Effector memory CD4-positive, alpha-beta T cell (primary cell): ENCODE measurements around the gene KLHDC4.

Experiments used
- DNase-seq, 3 donors: peaks; one replicate each; pipeline ENCODE4 v3.0.0-alpha.2; 2020
- H3K27ac ChIP-seq: 2 replicates; pipeline ENCODE4 v1.7.0; 2013; ENCODE audit warnings: mild to moderate bottlenecking, low read length, moderate library complexity; ENCODE audit not compliant: insufficient read depth, poor library complexity, severe bottlenecking
- H3K27me3 ChIP-seq: replicated peaks from 2 replicates; pipeline ENCODE4 v1.7.0; 2013; ENCODE audit warnings: mild to moderate bottlenecking, low read length; ENCODE audit not compliant: insufficient read depth, control insufficient read depth, poor library complexity, severe bottlenecking
- H3K36me3 ChIP-seq: 2 replicates; pipeline ENCODE4 v1.7.0; 2013; ENCODE audit warnings: mild to moderate bottlenecking, low read length, moderate library complexity; ENCODE audit not compliant: control insufficient read depth, insufficient read depth
- H3K4me1 ChIP-seq: 2 replicates; pipeline ENCODE4 v1.7.0; 2013; ENCODE audit warnings: low read length, mild to moderate bottlenecking; ENCODE audit not compliant: control insufficient read depth, insufficient read depth, poor library complexity, severe bottlenecking
- H3K4me3 ChIP-seq: 2 replicates; pipeline ENCODE4 v1.7.0; 2013; ENCODE audit warnings: low read length, low read depth, mild to moderate bottlenecking; ENCODE audit not compliant: insufficient read depth, poor library complexity, severe bottlenecking
- H3K9me3 ChIP-seq: 2 replicates; pipeline ENCODE4 v1.7.0; 2013; ENCODE audit warnings: mild to moderate bottlenecking, low read length, moderate library complexity; ENCODE audit not compliant: control insufficient read depth

The KLHDC4 gene

GRCh38 chr16:87694441-87695125 is 71.2 kb downstream of the KLHDC4 start:
- Histone ChIP-seq H3K4me1 (peaks cover 5% of the 10 kb centered on the region), H3K4me3 (no peak overlapping the region), H3K9me3 (no peaks in the 10 kb centered on the region), H3K36me3 (no peaks in the 10 kb centered on the region), H3K27ac (no peak overlapping the region), H3K27me3 (no peaks in the 10 kb centered on the region)
- DNase-seq: no peak

- no peaks in the 10 kb centered on the region for H3K27me3 ChIP-seq
- H3K9me3 ChIP-seq: no peaks in the 10 kb centered on the region
- H3K4me3 ChIP-seq: no peak overlapping the region
- peaks cover 3% of the 10 kb centered on the region for H3K4me1 ChIP-seq
- no peaks in the 10 kb centered on the region for H3K36me3 ChIP-seq
- no peak overlapping the region for H3K27ac ChIP-seq
- DNase-seq: no peak
These were observed 72.0 kb downstream of the KLHDC4 start for GRCh38 chr16:87693827-87694226.

DNA sequence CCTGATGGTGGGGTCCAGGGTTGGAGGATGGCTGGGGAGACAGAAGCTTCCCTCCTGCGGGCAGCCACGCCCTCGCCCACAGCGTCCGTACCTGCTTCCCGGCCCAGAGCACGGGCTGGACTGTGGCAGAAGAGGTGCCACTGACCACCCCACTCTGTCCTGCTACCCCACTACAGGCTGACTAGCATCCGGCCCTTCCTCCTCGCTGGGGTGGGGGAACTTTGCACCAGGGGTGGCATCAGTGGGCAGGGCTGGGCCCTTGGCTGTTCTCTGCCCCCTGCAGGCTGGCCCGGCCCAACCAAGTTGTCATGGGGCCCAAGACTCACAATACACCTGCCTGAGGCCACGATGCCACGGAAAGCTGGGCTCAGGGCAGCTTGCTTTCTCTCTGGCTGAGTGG is 73.0 kb downstream of the KLHDC4 start:
- no peak overlapping the region for H3K27ac ChIP-seq
- H3K4me3 ChIP-seq: no peak overlapping the region
- no peak for DNase-seq
- H3K9me3 ChIP-seq: no peaks in the 10 kb centered on the region
- H3K4me1 ChIP-seq: no peaks in the 10 kb centered on the region
- H3K27me3 ChIP-seq: no peaks in the 10 kb centered on the region
- no peaks in the 10 kb centered on the region for H3K36me3 ChIP-seq

DNA sequence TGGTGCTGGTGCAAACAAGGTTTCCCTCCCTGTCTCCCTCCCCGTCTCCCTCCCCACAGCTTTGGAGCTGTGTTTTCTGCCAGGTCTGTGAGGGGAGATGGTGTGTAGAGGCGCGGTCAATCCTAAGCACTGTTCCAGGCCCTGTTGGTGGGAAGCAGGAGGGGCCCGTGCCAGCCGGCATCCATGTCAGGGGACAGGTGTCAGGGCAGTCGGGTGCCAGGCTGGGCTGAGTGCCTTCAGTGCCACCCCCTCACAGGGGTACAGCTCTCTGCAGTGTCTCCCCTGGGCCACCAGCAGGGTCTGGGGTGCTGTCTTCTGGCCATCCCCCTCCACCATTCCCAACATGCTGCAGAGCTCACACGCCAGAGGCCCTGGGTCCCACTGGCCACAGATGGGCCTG is 73.6 kb downstream of the KLHDC4 start:
- no peaks in the 10 kb centered on the region for H3K4me1 ChIP-seq

GRCh38 chr16:87691686-87692079 is 74.1 kb downstream of the KLHDC4 start:
- no peak for DNase-seq
- H3K4me1 ChIP-seq: no peaks in the 10 kb centered on the region
- no peaks in the 10 kb centered on the region for H3K27me3 ChIP-seq
- no peak overlapping the region for H3K27ac ChIP-seq
- H3K9me3 ChIP-seq: no peaks in the 10 kb centered on the region
- no peaks in the 10 kb centered on the region for H3K36me3 ChIP-seq
- no peak overlapping the region for H3K4me3 ChIP-seq

More for the DNA sequence above, 73.6 kb downstream of the KLHDC4 start:
- DNase-seq: no peak
- Histone ChIP-seq H3K27me3 (no peaks in the 10 kb centered on the region), H3K4me3 (no peak overlapping the region), H3K9me3 (no peaks in the 10 kb centered on the region), H3K36me3 (no peaks in the 10 kb centered on the region), H3K27ac (no peak overlapping the region)

GRCh38 chr16:87690911-87691685 is 74.7 kb downstream of the KLHDC4 start:
- Histone ChIP-seq H3K36me3 (no peaks in the 10 kb centered on the region), H3K27me3 (no peaks in the 10 kb centered on the region), H3K9me3 (no peaks in the 10 kb centered on the region), H3K4me3 (no peak overlapping the region), H3K27ac (no peak overlapping the region), H3K4me1 (no peaks in the 10 kb centered on the region)
- no peak for DNase-seq

DNA sequence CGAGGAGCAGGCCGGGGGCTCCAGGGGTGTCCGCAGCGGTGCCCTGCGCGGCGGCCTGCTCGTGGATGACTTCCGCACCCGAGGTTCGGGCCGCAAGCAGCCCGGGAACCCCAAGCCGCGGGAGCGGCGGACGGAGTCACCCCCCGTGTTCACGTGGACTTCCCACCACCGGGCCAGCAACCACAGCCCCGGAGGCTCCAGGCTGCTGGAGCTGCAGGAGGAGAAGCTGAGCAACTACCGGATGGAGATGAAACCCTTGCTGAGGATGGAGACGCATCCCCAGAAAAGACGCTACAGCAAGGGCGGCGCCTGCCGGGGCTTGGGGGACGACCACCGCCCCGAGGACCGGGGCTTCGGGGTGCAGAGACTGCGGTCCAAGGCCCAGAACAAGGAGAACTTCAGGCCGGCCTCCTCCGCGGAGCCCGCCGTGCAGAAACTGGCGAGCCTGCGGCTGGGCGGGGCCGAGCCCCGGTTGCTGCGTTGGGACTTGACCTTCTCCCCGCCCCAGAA is 75.8 kb downstream of the KLHDC4 start:
- DNase-seq: no peak
- no peak overlapping the region for H3K27ac ChIP-seq
- H3K4me1 ChIP-seq: no peaks in the 10 kb centered on the region
- H3K9me3 ChIP-seq: no peaks in the 10 kb centered on the region
- H3K4me3 ChIP-seq: no peak overlapping the region
- no peaks in the 10 kb centered on the region for H3K27me3 ChIP-seq
- no peaks in the 10 kb centered on the region for H3K36me3 ChIP-seq

- H3K27me3 ChIP-seq: no peaks in the 10 kb centered on the region
- H3K27ac ChIP-seq: no peak overlapping the region
- no peaks in the 10 kb centered on the region for H3K36me3 ChIP-seq
- no peak overlapping the region for H3K4me3 ChIP-seq
- no peak for DNase-seq
- no peaks in the 10 kb centered on the region for H3K4me1 ChIP-seq
- H3K9me3 ChIP-seq: no peaks in the 10 kb centered on the region
These were observed 76.6 kb downstream of the KLHDC4 start for GRCh38 chr16:87688876-87689815.

GRCh38 chr16:87687998-87688529 is 77.7 kb downstream of the KLHDC4 start:
- no peaks in the 10 kb centered on the region for H3K27me3 ChIP-seq
- DNase-seq: no peak
- H3K36me3 ChIP-seq: no peaks in the 10 kb centered on the region
- no peak overlapping the region for H3K4me3 ChIP-seq
- no peaks in the 10 kb centered on the region for H3K4me1 ChIP-seq
- no peak overlapping the region for H3K27ac ChIP-seq
- no peaks in the 10 kb centered on the region for H3K9me3 ChIP-seq
